ENCODE measurements around the gene SULF2.

SULF2 gene

GRCh38 chr20:47682028-47682783 is 103.1 kb downstream of the SULF2 start:
- H3K4me3 ChIP-seq (ENCODE audit: low read length), result no peak overlapping the region
- no peaks in the 10 kb centered on the region for H3K9me3 ChIP-seq (ENCODE audit: insufficient read depth, low read depth, low read length)
- no peak overlapping the region for H3K27ac ChIP-seq (ENCODE audit: low read length)
- no peaks in the 10 kb centered on the region for H3K4me1 ChIP-seq (ENCODE audit: insufficient read depth, low read length)
- no peak overlapping the region; the same call in 1 of the 2 replicates for H3K9ac ChIP-seq (ENCODE audit: low read depth, low read length)
- no peaks in the 10 kb centered on the region for H3K27me3 ChIP-seq (ENCODE audit: insufficient read depth, low read length)
- no peaks in the 10 kb centered on the region for H3K36me3 ChIP-seq (ENCODE audit: insufficient read depth, low read depth, low read length)

- Histone ChIP-seq H3K9me3 (ENCODE audit: insufficient read depth, low read depth, low read length) (no peaks in the 10 kb centered on the region), H3K27me3 (ENCODE audit: insufficient read depth, low read length) (no peaks in the 10 kb centered on the region), H3K36me3 (ENCODE audit: insufficient read depth, low read depth, low read length) (no peaks in the 10 kb centered on the region), H3K4me3 (ENCODE audit: low read length) (no peak overlapping the region), H3K9ac (ENCODE audit: low read depth, low read length) (no peak overlapping the region), H3K27ac (ENCODE audit: low read length) (no peak overlapping the region), H3K4me1 (ENCODE audit: insufficient read depth, low read length) (no peaks in the 10 kb centered on the region)
Observed at GRCh38 chr20:47680804-47681529, 104.3 kb downstream of the SULF2 start.

DNA sequence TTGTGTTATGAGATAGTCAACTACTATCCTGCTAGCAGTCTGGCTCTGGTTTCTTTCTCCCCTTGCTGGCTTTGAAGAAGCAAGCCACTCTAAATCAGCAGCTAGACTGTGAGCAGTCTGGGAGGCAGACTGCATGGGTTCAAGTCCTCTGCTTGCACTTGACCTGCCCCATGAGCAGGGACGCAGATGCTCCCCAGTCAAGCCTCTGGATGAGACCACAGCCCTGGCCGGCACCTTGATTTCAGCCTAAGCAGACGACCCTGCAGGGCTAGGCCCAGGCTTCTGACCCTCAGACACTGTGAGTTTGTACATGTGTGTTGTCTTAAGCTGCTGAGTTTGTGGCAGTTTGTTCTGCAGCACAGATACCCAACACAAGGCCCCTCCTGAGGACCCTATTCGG is 105.8 kb downstream of the SULF2 start:
- no peaks in the 10 kb centered on the region for H3K9me3 ChIP-seq (ENCODE audit: insufficient read depth, low read depth, low read length)
- no peak overlapping the region for H3K4me3 ChIP-seq (ENCODE audit: low read length)
- H3K4me1 ChIP-seq (ENCODE audit: insufficient read depth, low read length), result no peaks in the 10 kb centered on the region
- no peaks in the 10 kb centered on the region for H3K27me3 ChIP-seq (ENCODE audit: insufficient read depth, low read length)
- no peaks in the 10 kb centered on the region for H3K36me3 ChIP-seq (ENCODE audit: insufficient read depth, low read depth, low read length)
- no peak overlapping the region for H3K27ac ChIP-seq (ENCODE audit: low read length)
- H3K9ac ChIP-seq (ENCODE audit: low read depth, low read length), result no peak overlapping the region

DNA sequence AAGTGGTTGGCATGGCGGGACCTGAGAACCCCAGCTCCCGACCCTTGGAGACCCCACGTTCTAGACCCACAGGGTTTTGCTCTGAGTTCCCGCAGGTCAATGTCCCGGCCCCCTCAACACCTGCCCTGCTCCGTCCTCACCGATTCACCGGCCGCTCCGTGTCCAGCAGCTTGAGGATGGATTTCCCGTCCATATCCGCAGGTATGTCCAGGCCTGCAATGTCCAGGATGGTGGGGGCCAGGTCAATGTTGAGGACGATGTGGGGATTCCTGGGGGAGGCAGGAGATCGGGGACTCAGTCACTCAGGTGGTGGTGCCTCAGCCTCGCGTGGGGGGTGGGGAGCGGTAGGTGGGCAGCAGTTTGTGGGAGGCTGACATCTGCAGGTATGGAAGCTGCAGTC is 106.7 kb downstream of the SULF2 start:
- H3K27me3 ChIP-seq (ENCODE audit: insufficient read depth, low read length), result no peaks in the 10 kb centered on the region
- H3K4me1 ChIP-seq (ENCODE audit: insufficient read depth, low read length), result no peaks in the 10 kb centered on the region
- no peak overlapping the region for H3K27ac ChIP-seq (ENCODE audit: low read length)
- no peak overlapping the region for H3K9ac ChIP-seq (ENCODE audit: low read depth, low read length)
- H3K36me3 ChIP-seq (ENCODE audit: insufficient read depth, low read depth, low read length), result no peaks in the 10 kb centered on the region
- H3K9me3 ChIP-seq (ENCODE audit: insufficient read depth, low read depth, low read length), result no peaks in the 10 kb centered on the region
- no peak overlapping the region for H3K4me3 ChIP-seq (ENCODE audit: low read length)

- Histone ChIP-seq H3K4me1 (ENCODE audit: insufficient read depth, low read length) (no peaks in the 10 kb centered on the region), H3K4me3 (ENCODE audit: low read length) (no peak overlapping the region), H3K27ac (ENCODE audit: low read length) (no peak overlapping the region), H3K9ac (ENCODE audit: low read depth, low read length) (no peak overlapping the region), H3K36me3 (ENCODE audit: insufficient read depth, low read depth, low read length) (no peaks in the 10 kb centered on the region), H3K27me3 (ENCODE audit: insufficient read depth, low read length) (no peaks in the 10 kb centered on the region), H3K9me3 (ENCODE audit: insufficient read depth, low read depth, low read length) (no peaks in the 10 kb centered on the region)
Observed at GRCh38 chr20:47677635-47678453, 107.4 kb downstream of the SULF2 start.

- H3K9me3 ChIP-seq (ENCODE audit: insufficient read depth, low read depth, low read length), result no peaks in the 10 kb centered on the region
- no peak overlapping the region for H3K9ac ChIP-seq (ENCODE audit: low read depth, low read length)
- no peak overlapping the region for H3K27ac ChIP-seq (ENCODE audit: low read length)
- H3K27me3 ChIP-seq (ENCODE audit: insufficient read depth, low read length), result no peaks in the 10 kb centered on the region
- H3K4me1 ChIP-seq (ENCODE audit: insufficient read depth, low read length), result no peaks in the 10 kb centered on the region
- no peak overlapping the region for H3K4me3 ChIP-seq (ENCODE audit: low read length)
- H3K36me3 ChIP-seq (ENCODE audit: insufficient read depth, low read depth, low read length), result no peaks in the 10 kb centered on the region
Observed at GRCh38 chr20:47676912-47677634, 108.2 kb downstream of the SULF2 start.

GRCh38 chr20:47676219-47676721 is 109.0 kb downstream of the SULF2 start:
- H3K9ac ChIP-seq (ENCODE audit: low read depth, low read length), result no peak overlapping the region
- no peaks in the 10 kb centered on the region for H3K36me3 ChIP-seq (ENCODE audit: insufficient read depth, low read depth, low read length)
- H3K27me3 ChIP-seq (ENCODE audit: insufficient read depth, low read length), result no peaks in the 10 kb centered on the region
- no peaks in the 10 kb centered on the region for H3K9me3 ChIP-seq (ENCODE audit: insufficient read depth, low read depth, low read length)
- H3K4me3 ChIP-seq (ENCODE audit: low read length), result no peak overlapping the region
- H3K27ac ChIP-seq (ENCODE audit: low read length), result no peak overlapping the region
- no peaks in the 10 kb centered on the region for H3K4me1 ChIP-seq (ENCODE audit: insufficient read depth, low read length)

GRCh38 chr20:47675190-47676142 is 109.8 kb downstream of the SULF2 start:
- Histone ChIP-seq H3K27ac (ENCODE audit: low read length) (peak overlapping the region; percentile 17), H3K27me3 (ENCODE audit: insufficient read depth, low read length) (no peaks in the 10 kb centered on the region), H3K4me3 (ENCODE audit: low read length) (no peak overlapping the region), H3K9ac (ENCODE audit: low read depth, low read length) (no peak overlapping the region), H3K9me3 (ENCODE audit: insufficient read depth, low read depth, low read length) (no peaks in the 10 kb centered on the region), H3K36me3 (ENCODE audit: insufficient read depth, low read depth, low read length) (no peaks in the 10 kb centered on the region), H3K4me1 (ENCODE audit: insufficient read depth, low read length) (no peaks in the 10 kb centered on the region)

GRCh38 chr20:47674686-47675085 is 110.6 kb downstream of the SULF2 start:
- Histone ChIP-seq H3K4me1 (ENCODE audit: insufficient read depth, low read length) (no peaks in the 10 kb centered on the region), H3K4me3 (ENCODE audit: low read length) (no peak overlapping the region), H3K27ac (ENCODE audit: low read length) (peak overlapping the region; percentile 17), H3K9me3 (ENCODE audit: insufficient read depth, low read depth, low read length) (no peaks in the 10 kb centered on the region), H3K36me3 (ENCODE audit: insufficient read depth, low read depth, low read length) (no peaks in the 10 kb centered on the region), H3K27me3 (ENCODE audit: insufficient read depth, low read length) (no peaks in the 10 kb centered on the region), H3K9ac (ENCODE audit: low read depth, low read length) (no peak overlapping the region)

GRCh38 chr20:47674145-47674544 is 111.1 kb downstream of the SULF2 start:
- Histone ChIP-seq H3K4me1 (ENCODE audit: insufficient read depth, low read length) (no peaks in the 10 kb centered on the region), H3K9me3 (ENCODE audit: insufficient read depth, low read depth, low read length) (no peaks in the 10 kb centered on the region), H3K9ac (ENCODE audit: low read depth, low read length) (no peak overlapping the region), H3K27me3 (ENCODE audit: insufficient read depth, low read length) (no peaks in the 10 kb centered on the region), H3K36me3 (ENCODE audit: insufficient read depth, low read depth, low read length) (no peaks in the 10 kb centered on the region), H3K4me3 (ENCODE audit: low read length) (no peak overlapping the region), H3K27ac (ENCODE audit: low read length) (no peak overlapping the region)

Measured in iPS-20b (cell line).